Calu3 (cell line): ENCODE data around the gene TKTL1. TPM values are rescaled to one million over a fixed set of nuclear protein-coding genes. Genes with fewer than 3 reads are reported as not detected.
A peak's percentile ranks its signal among the peaks of the same experiment; 100 is the strongest.

Experiments
- BruUV-seq: library from RNA; stranded (reverse); fragments of 400-500 nt; replicated peaks from 2 replicates; lab custom pipeline; 2021; lab: Mats Ljungman, UMichigan
- CTCF ChIA-PET: fragments of 300-600 bp; sonication (Branson Sonifier 250); formaldehyde crosslinking; loops from one replicate; lab custom pipeline; 2022; ENCODE audit warnings: antibody characterized with exemption; lab: Charles Lee
- DNase-seq: peaks from one replicate; pipeline ENCODE4 v3.0.0; 2022
- H3K27ac Mint-ChIP-seq: one replicate; pipeline ENCODE4 v1.8.0; 2022; ENCODE audit warnings: mixed read lengths; ENCODE audit not compliant: unreplicated experiment
- H3K27me3 Mint-ChIP-seq: one replicate; pipeline ENCODE4 v1.8.0; 2022; ENCODE audit warnings: mixed read lengths; ENCODE audit not compliant: unreplicated experiment
- H3K36me3 Mint-ChIP-seq: one replicate; pipeline ENCODE4 v1.8.0; 2022; ENCODE audit warnings: mild to moderate bottlenecking, moderate library complexity, mixed read lengths; ENCODE audit not compliant: insufficient read depth, unreplicated experiment
- H3K4me1 Mint-ChIP-seq: one replicate; pipeline ENCODE4 v1.8.0; 2022; ENCODE audit warnings: mild to moderate bottlenecking, low read depth, mixed read lengths; ENCODE audit not compliant: unreplicated experiment
- H3K4me3 Mint-ChIP-seq: one replicate; pipeline ENCODE4 v1.8.0; 2022; ENCODE audit warnings: mild to moderate bottlenecking, low read depth, moderate library complexity, mixed read lengths; ENCODE audit not compliant: unreplicated experiment
- H3K9me3 Mint-ChIP-seq: one replicate; pipeline ENCODE4 v1.8.0; 2022; ENCODE audit warnings: low read depth, mixed read lengths; ENCODE audit not compliant: unreplicated experiment
- intact Hi-C: fragments of 100-400 bp; cut with micrococcal nuclease; formaldehyde crosslinking; loops from one replicate; pipeline ENCODE4 v1.10.0; 2022; ENCODE audit not compliant: unreplicated experiment
- total RNA-seq: library from RNA; stranded (reverse); gene quantifications from 2 replicates; pipeline ENCODE4 v1.2.3, GENCODE V29; 2022
- TF ChIP-seq, protein P1 (sequence below): fragments of 200-600 bp; IDR thresholded peaks from one replicate; pipeline ENCODE4 v1.8.0; 2022; ENCODE audit warnings: antibody characterized with exemption; ENCODE audit not compliant: unreplicated experiment

The TKTL1 gene
- total RNA-seq, 1 experiment from 2014 or later = not detected

- H3K36me3 Mint-ChIP-seq = peaks cover 98% of the 10 kb centered on the region
Observed at GRCh38 chrX:154367474-154368308, 72.1 kb downstream of the TKTL1 start.

GRCh38 chrX:154368630-154369448, 73.2 kb downstream of the TKTL1 start:
- Mint-ChIP-seq H3K27ac (peak overlapping the region; percentile 92), H3K9me3 (no peaks in the 10 kb centered on the region), H3K4me1 (peaks cover 9% of the 10 kb centered on the region), H3K4me3 (peak overlapping the region; percentile 79), H3K36me3 (peaks cover 98% of the 10 kb centered on the region), H3K27me3 (no peaks in the 10 kb centered on the region)
- intact Hi-C loops = no loop called here
- DNase-seq = peak; percentile 89
- no TSS peak for BruUV-seq
- CTCF ChIA-PET = interaction anchor here (0.6 kb wide), 1 partner anchor 274 kb away, joined by 5 read pairs; no protein-coding TSS in a partner anchor
- TF ChIP-seq, protein P1, sequence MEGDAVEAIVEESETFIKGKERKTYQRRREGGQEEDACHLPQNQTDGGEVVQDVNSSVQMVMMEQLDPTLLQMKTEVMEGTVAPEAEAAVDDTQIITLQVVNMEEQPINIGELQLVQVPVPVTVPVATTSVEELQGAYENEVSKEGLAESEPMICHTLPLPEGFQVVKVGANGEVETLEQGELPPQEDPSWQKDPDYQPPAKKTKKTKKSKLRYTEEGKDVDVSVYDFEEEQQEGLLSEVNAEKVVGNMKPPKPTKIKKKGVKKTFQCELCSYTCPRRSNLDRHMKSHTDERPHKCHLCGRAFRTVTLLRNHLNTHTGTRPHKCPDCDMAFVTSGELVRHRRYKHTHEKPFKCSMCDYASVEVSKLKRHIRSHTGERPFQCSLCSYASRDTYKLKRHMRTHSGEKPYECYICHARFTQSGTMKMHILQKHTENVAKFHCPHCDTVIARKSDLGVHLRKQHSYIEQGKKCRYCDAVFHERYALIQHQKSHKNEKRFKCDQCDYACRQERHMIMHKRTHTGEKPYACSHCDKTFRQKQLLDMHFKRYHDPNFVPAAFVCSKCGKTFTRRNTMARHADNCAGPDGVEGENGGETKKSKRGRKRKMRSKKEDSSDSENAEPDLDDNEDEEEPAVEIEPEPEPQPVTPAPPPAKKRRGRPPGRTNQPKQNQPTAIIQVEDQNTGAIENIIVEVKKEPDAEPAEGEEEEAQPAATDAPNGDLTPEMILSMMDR = no peak

More at GRCh38 chrX:154367474-154368308, 72.1 kb downstream of the TKTL1 start:
- Mint-ChIP-seq H3K27ac (peak overlapping the region; percentile 92), H3K9me3 (no peaks in the 10 kb centered on the region), H3K27me3 (no peaks in the 10 kb centered on the region), H3K4me3 (peak overlapping the region; percentile 79), H3K4me1 (peaks cover 9% of the 10 kb centered on the region)
- TSS peak; percentile 0 for BruUV-seq
- DNase-seq = no peak
- TF ChIP-seq, protein P1 = no peak
- intact Hi-C loops = no loop called here
- CTCF ChIA-PET = no interaction called here

- intact Hi-C loops = no loop called here
- Mint-ChIP-seq H3K4me3 (peak overlapping the region; percentile 79), H3K27ac (peak overlapping the region; percentile 92), H3K27me3 (no peaks in the 10 kb centered on the region), H3K9me3 (no peaks in the 10 kb centered on the region), H3K4me1 (peaks cover 9% of the 10 kb centered on the region), H3K36me3 (peaks cover 91% of the 10 kb centered on the region)
- DNase-seq = peak; percentile 87
- CTCF ChIA-PET = interaction anchor here (0.6 kb wide), 1 partner anchor 275 kb away, joined by 5 read pairs; no protein-coding TSS in a partner anchor
- TF ChIP-seq, protein P1 = no peak
- BruUV-seq = TSS peak; percentile 93
Observed at GRCh38 chrX:154369449-154370299, 74.1 kb downstream of the TKTL1 start.
